ENCODE measurements around the gene IL17C.

Gene IL17C

GRCh38 chr16:88614818-88615580, 23.4 kb upstream of the IL17C start:
- DNase-seq (ENCODE audit: low read depth in 2 of 2), result no peak
- no peak overlapping the region for H3K4me3 ChIP-seq (replicated peaks in 1 of 2; ENCODE audit: low read depth in 2 of 2, low read length in 2 of 2)
- no peak for TF ChIP-seq CTCF (IDR thresholded peaks at IDR 0.05; ENCODE audit: low read depth, low read length)

- H3K4me3 ChIP-seq (replicated peaks in 1 of 2; ENCODE audit: low read depth in 2 of 2, low read length in 2 of 2), result no peak overlapping the region
- DNase-seq (ENCODE audit: low read depth in 2 of 2), result no peak
- TF ChIP-seq CTCF (IDR thresholded peaks at IDR 0.05; ENCODE audit: low read depth, low read length), result no peak
These were observed 22.1 kb upstream of the IL17C start for GRCh38 chr16:88616320-88616719.

- TF ChIP-seq CTCF (IDR thresholded peaks at IDR 0.05; ENCODE audit: low read depth, low read length), result no peak
- no peak for DNase-seq (ENCODE audit: low read depth in 2 of 2)
- no peak overlapping the region for H3K4me3 ChIP-seq (replicated peaks in 1 of 2; ENCODE audit: low read depth in 2 of 2, low read length in 2 of 2)
These were observed 21.6 kb upstream of the IL17C start for GRCh38 chr16:88616736-88617135.

- DNase-seq (ENCODE audit: low read depth in 2 of 2), result no peak
- H3K4me3 ChIP-seq (replicated peaks in 1 of 2; ENCODE audit: low read depth in 2 of 2, low read length in 2 of 2), result no peak overlapping the region
- TF ChIP-seq CTCF (IDR thresholded peaks at IDR 0.05; ENCODE audit: low read depth, low read length), result no peak
These were observed 20.9 kb upstream of the IL17C start for GRCh38 chr16:88617268-88618031.

GRCh38 chr16:88618182-88618955, 20.0 kb upstream of the IL17C start:
- no peak for DNase-seq (ENCODE audit: low read depth in 2 of 2)
- no peak for TF ChIP-seq CTCF (IDR thresholded peaks at IDR 0.05; ENCODE audit: low read depth, low read length)
- H3K4me3 ChIP-seq (replicated peaks in 1 of 2; ENCODE audit: low read depth in 2 of 2, low read length in 2 of 2), result no peak overlapping the region

- no peak for DNase-seq (ENCODE audit: low read depth in 2 of 2)
- no peak overlapping the region for H3K4me3 ChIP-seq (replicated peaks in 1 of 2; ENCODE audit: low read depth in 2 of 2, low read length in 2 of 2)
- no peak for TF ChIP-seq CTCF (IDR thresholded peaks at IDR 0.05; ENCODE audit: low read depth, low read length)
These were observed 19.3 kb upstream of the IL17C start for GRCh38 chr16:88618956-88619667.

Data from cardiac fibroblast (primary cell).